Right lung (tissue), 10 donors: ENCODE measurements around the gene ATP5MC3. TPM values are rescaled to one million over a fixed set of nuclear protein-coding genes. Genes with fewer than 3 reads are reported as not detected.
"Not testable (repeated sequence)": the region's sequence is repeated elsewhere in the genome, so short reads cannot be mapped to it uniquely, and the experiment has no call there.

ENCODE experiments used
- DNase-seq, 2 donors: peaks; one replicate each; pipeline ENCODE4 v3.0.0-alpha.2; 2013
- long read RNA-seq, 8 donors: transcript quantifications; one replicate each; lab custom pipeline, GENCODE V29; 2026
- polyA plus RNA-seq, 5 donors: library from polyadenylated mRNA; unstranded; fragments of 120-200 nt; gene quantifications; one replicate each; pipeline versions ENCODE4 v1.2.1 to v1.2.3, GENCODE V29; 2013; ENCODE audit warnings: inconsistent platforms in 1 of 5, low replicate concordance in 1 of 5; ENCODE audit not compliant: insufficient read length in 5 of 5, insufficient read depth in 1 of 5

Gene ATP5MC3
- polyA plus RNA-seq: 100 to 1,000 TPM; 172 to 223 (median 194) TPM
- long read RNA-seq, donor 1, full-length matches to known transcripts: 200 of 419 reads
- long read RNA-seq, donor 1, partial matches to known transcripts: 176 of 419 reads
- long read RNA-seq, donor 1, other reads (novel, unspliced or antisense): 43 of 419 reads
- long read RNA-seq, donor 2, full-length matches to known transcripts: 140 of 195 reads
- long read RNA-seq, donor 2, partial matches to known transcripts: 21 of 195 reads
- long read RNA-seq, donor 2, other reads (novel, unspliced or antisense): 34 of 195 reads
- long read RNA-seq, donor 3, full-length matches to known transcripts: 171 of 286 reads
- long read RNA-seq, donor 3, partial matches to known transcripts: 88 of 286 reads
- long read RNA-seq, donor 3, other reads (novel, unspliced or antisense): 27 of 286 reads
- long read RNA-seq, donor 4, full-length matches to known transcripts: 97 of 162 reads
- long read RNA-seq, donor 4, partial matches to known transcripts: 48 of 162 reads
- long read RNA-seq, donor 4, other reads (novel, unspliced or antisense): 17 of 162 reads
- long read RNA-seq, donor 5, full-length matches to known transcripts: 229 of 328 reads
- long read RNA-seq, donor 5, partial matches to known transcripts: 62 of 328 reads
- long read RNA-seq, donor 5, other reads (novel, unspliced or antisense): 37 of 328 reads
- long read RNA-seq, donor 6, full-length matches to known transcripts: 206 of 359 reads
- long read RNA-seq, donor 6, partial matches to known transcripts: 95 of 359 reads
- long read RNA-seq, donor 6, other reads (novel, unspliced or antisense): 58 of 359 reads
- long read RNA-seq, donor 7, full-length matches to known transcripts: 130 of 292 reads
- long read RNA-seq, donor 7, partial matches to known transcripts: 130 of 292 reads
- long read RNA-seq, donor 7, other reads (novel, unspliced or antisense): 32 of 292 reads
- long read RNA-seq, donor 8, full-length matches to known transcripts: 75 of 131 reads
- long read RNA-seq, donor 8, partial matches to known transcripts: 39 of 131 reads
- long read RNA-seq, donor 8, other reads (novel, unspliced or antisense): 17 of 131 reads

DNA sequence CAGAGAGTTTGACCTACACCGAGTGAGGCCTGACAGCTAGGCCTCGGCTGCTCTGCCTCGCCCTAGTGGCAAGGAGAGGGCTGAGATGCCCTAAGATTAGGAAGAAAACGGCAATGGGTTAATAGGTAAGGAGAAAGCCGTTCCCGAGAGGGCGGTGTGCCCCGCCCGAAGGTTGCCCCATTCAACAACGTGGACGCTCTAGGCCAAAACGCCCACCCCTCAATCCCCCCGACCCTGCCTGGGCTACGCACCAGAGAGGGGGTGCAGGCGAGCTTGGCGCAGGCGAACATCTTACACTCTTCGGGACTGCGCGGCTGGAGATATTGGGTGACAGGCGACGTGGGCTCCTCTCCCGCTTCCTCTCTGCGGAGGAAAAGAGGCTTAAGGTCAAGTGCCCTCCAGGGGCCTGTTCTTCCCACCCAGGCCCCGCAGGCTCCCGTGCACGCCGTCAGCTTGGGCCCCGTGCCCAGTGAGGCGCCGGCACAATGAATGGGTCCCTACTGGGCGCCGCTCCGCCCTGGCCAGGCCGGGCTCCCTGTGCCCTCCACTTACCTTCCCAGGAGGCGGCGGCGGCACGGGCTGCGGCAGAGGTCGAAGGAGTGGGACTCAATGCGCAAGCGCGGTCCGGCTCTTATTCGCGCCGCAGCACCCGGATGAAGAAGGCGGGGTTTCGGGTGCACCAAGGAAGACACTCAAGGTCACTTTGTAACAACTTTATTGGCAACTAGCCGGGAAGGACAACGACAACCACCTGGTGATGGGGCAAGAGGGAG, at the start of gene ATP5MC3:
Gene ATP5MC3, minus strand, starts transcription at position 607 of the 773 bp plus-strand sequence. Its CDS starts 317 bp downstream, at position 290.
- DNase-seq: peak; percentile 90

GRCh38 chr2:175228601-175229000, 47.1 kb upstream of the ATP5MC3 start:
- DNase-seq: not testable (repeated sequence)

- DNase-seq: no peak
Measured at GRCh38 chr2:175228179-175228578, 46.7 kb upstream of the ATP5MC3 start.

DNA sequence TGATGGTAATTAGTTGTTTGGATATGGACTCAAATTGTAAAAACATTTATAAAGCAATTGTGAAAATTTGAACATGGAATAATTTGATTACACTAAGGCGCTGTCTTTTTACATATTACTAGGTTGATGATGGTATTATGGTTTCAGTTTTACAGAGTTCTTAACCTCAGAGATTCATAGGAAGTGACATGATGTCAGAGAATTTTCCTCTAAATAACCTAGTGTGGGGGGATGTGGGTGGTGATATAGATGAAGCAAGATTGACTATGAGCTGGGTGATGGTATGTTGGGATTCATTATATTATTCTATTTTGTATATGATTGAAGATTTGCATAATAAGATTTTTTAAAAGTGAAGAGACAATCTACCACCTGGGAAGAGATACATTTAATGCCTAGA, 45.9 kb upstream of the ATP5MC3 start:
- DNase-seq: no peak

DNA sequence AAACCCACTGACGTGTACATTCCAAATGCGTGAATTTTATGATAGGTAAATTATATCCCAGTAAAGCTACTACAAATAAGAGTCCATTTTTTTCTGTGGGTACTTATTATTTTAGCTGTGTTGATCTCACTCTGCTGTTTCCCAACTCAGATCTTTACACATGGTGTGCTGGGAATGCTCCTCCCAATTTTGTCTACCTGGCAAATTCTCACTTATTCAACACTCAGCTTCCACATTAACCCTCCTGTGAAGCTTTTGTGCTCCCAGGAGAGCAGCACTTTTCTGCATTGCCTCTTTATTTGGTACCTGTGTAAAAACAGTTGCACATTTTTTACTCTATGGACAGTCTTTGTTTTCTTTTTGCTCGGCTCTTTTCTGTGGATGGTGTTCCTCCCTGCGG, 38.6 kb upstream of the ATP5MC3 start:
- DNase-seq: no peak

DNA sequence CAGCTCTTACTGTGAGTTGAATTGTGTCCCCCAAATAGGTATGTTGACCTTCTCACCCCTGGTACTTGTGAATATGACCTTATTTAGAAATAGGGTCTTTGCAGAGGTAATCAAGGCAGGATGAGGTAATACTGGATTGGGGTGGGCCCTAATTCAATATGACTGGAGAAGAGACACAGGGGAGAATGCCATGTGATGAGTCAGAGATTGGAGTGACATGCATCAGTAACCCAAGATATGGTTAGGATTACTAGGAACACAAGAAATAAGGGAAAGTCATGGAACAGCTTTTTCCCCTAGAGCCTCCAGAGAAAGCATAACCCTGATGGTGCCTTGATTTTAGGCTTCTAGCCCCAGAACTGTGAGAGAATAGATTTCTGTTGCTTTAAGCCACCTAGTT, 37.0 kb upstream of the ATP5MC3 start:
- DNase-seq: no peak

DNA sequence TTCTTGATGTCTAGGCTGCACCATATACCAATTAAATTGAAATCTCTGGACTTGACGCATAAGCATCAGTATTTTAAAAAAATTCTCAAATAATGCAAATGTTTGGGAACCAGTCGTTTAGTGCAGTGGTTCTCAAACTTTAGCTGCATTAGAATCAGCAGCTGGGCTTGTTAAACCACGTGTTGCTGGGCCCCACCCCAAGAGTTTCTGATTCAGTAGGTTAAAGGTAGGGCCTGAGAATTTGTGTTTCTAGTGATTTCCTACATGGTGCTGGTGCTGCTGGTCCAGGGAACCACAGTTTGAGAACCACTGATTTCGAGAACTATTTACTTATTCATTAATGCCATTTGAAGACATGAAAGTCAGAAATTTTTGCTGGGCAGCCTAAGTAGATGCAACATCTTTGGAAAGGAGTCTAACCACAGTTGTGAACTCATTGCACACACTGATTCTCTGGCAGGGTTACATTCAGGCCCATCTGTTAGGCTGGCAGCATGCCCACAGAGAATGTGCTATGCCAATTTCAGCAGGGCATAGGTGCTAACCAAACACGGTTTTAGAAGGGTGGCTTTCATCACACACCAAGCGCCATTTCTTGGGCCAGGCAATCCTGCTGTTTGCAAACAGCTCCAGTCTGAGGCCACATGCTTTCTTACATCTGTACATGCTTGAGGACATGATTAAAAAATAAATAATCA, 26.4 kb upstream of the ATP5MC3 start:
- peak in 1 of 2 donors; percentile 8 for DNase-seq

DNA sequence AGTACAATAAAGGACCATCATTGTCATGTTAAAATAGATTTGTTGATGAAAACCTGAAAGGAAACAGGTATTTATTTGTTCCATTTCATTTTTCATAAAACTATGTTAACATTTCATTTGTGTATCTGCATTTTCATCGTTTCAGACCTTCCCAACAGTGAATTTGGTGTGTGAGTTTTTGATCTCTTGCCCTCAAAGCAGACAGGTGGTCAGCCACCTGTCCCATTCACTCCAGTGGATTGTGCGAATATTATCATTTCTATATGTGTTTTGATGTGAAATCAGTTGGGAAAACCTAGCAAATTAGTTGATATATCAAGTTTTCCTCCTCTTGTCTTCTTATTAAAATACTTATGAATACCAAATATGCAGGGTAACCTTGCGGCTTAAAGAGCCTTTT, 25.4 kb upstream of the ATP5MC3 start:
- no peak for DNase-seq

- DNase-seq: no peak
Measured at GRCh38 chr2:175205523-175205922, 24.0 kb upstream of the ATP5MC3 start.

DNA sequence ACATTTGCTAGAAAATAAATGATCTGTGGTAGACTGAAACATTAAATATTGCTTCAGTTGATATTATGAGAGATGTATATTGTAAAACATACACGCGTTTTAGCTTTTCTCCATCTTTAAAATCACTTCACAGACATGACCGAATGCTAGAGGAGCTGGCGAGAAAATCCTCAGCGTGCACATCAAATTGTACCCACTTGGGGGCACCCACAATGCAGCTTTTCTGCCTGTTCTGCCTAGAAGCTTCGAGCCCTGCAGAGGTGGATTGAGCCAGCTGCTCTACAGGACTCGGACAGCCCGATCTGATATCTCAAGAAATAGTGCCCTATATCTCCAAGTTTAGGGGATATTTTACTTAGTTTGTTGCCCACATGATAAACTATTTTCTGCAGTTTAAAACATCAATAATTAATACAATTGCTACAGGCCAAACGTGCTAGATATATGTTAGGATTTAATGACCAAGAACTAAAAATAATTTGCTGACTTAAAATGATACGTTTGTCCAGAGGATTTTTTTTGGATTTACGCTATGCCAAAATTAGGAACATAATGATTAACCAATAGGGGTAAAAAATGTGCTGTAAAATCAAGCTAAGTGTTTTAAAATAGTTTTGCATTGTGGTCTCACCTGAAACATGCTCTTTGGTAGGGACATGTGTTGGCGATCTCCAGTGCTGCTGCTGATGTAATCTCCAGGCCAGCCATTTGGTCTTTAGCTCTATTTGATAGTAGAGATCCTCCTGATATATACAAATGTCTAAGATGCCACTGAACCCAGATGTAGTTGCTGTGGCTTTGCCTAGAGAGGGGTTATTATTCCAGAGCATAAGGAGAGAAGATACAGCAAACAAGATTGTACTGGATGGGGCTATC, 22.3 kb upstream of the ATP5MC3 start:
- DNase-seq: peak; percentile 26 to 37

GRCh38 chr2:175195012-175195411, 13.5 kb upstream of the ATP5MC3 start:
- DNase-seq: no peak

GRCh38 chr2:175188761-175189160, 7.3 kb upstream of the ATP5MC3 start:
- DNase-seq: no peak

DNA sequence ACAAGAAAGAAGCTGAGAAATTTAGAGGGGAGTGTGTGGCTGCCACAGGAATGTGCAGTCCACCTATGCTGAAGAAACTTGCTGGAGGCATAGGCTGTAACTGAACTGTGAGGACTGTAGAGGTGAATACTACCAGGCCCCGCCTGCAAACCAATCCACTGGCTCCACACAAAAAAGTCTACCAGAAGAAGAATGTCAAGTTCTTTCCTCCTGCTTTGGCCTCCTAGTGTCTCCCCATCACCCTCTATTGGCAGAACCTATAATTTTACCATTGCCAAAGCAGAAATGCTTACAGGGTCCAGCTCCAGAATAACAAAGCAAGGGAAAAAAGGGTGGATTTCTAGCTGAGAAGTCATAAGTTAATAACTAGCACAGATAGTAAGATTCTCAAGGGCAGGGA, 5.9 kb upstream of the ATP5MC3 start:
- DNase-seq: no peak

- DNase-seq: no peak
Measured at GRCh38 chr2:175183674-175184073, 2.2 kb upstream of the ATP5MC3 start.

- no peak for DNase-seq
Measured at GRCh38 chr2:175181877-175182308, 383 bp upstream of the ATP5MC3 start.

- DNase-seq: peak; percentile 47 to 52
Measured at GRCh38 chr2:175180701-175181103, 808 bp downstream of the ATP5MC3 start.

DNA sequence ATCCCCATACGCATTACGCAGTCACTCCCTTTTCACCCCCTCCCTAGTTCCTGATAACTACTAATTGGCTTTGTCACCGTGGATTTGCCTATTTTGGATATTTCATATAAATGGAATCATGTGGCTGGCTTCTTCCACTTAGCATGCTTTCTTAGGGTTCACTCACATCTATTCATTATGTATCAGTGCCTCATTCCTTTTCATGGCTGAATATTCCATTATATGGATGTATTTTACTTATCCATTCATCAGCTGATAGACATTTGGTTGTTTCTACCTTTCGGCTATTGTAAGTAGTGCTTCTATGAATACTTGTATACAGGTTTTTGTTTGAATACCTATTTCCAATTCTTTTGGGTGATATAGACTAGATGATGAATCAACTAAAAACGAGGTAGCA, 4.9 kb downstream of the ATP5MC3 start:
- DNase-seq: no peak

- DNase-seq: no peak
Measured at GRCh38 chr2:175175896-175176295, 5.6 kb downstream of the ATP5MC3 start.

GRCh38 chr2:175175320-175175719, 6.2 kb downstream of the ATP5MC3 start:
- DNase-seq: no peak
